GM13976 (cell line): ENCODE measurements around the gene CCT7.

Experiments
- DNase-seq: peaks from one replicate; pipeline ENCODE4 v3.0.0; 2012; ENCODE audit warnings: low spot score
- CTCF ChIP-seq: IDR thresholded peaks from 2 replicates; pipeline ENCODE4 v1.5.1; 2012; ENCODE audit warnings: borderline replicate concordance, mild to moderate bottlenecking; ENCODE audit not compliant: insufficient read depth; ENCODE audit errors: extremely low read depth, missing control alignments, control extremely low read depth
- in situ Hi-C: fragments of 300-500 bp; cut with MboI; formaldehyde crosslinking; loops from one replicate; pipeline ENCODE4 v1.12.0; 2022; ENCODE audit warnings: low sequenced_read_pairs, mixed read lengths, inconsistent platforms; ENCODE audit not compliant: unreplicated experiment

Gene CCT7

GRCh38 chr2:73244580-73244979 lies 10.5 kb downstream of the CCT7 start:
- TF ChIP-seq CTCF, result no peak
- in situ Hi-C loops, result no loop called here
- DNase-seq, result no peak

- in situ Hi-C loops, result no loop called here
- DNase-seq, result no peak
- TF ChIP-seq CTCF, result no peak
Measured at GRCh38 chr2:73246850-73247249, 12.7 kb downstream of the CCT7 start.

GRCh38 chr2:73249636-73250035 lies 15.5 kb downstream of the CCT7 start:
- DNase-seq, result no peak
- in situ Hi-C loops, result no loop called here
- no peak for TF ChIP-seq CTCF

- in situ Hi-C loops, result no loop called here
- no peak for TF ChIP-seq CTCF
- DNase-seq, result no peak
Measured at GRCh38 chr2:73250872-73251846, 17.1 kb downstream of the CCT7 start.

GRCh38 chr2:73252238-73253027 lies 18.3 kb downstream of the CCT7 start:
- no peak for TF ChIP-seq CTCF
- in situ Hi-C loops, result no loop called here
- no peak for DNase-seq

- no peak for DNase-seq
- in situ Hi-C loops, result no loop called here
- TF ChIP-seq CTCF, result no peak
Measured at GRCh38 chr2:73253400-73253799, 19.3 kb downstream of the CCT7 start.
